PC-3 (cell line): ENCODE results near the gene FHAD1.

Experiments
- CTCF ChIP-seq: fragments of 300-600 bp; sonication (generic); conservative IDR thresholded peaks from 2 replicates; pipeline ENCODE4 v1.5.1; 2017; ENCODE audit warnings: antibody characterized with exemption, low read depth, mild to moderate bottlenecking, low read length
- EZH2phosphoT487 ChIP-seq: fragments of 300-600 bp; sonication (generic); IDR thresholded peaks from 2 replicates; pipeline ENCODE4 v1.6.1; 2018; ENCODE audit warnings: mild to moderate bottlenecking, antibody characterized with exemption, low read length, borderline replicate concordance

GRCh38 chr1:15311122-15311822, 64.2 kb downstream of the FHAD1 start:
- TF ChIP-seq CTCF (no peak), EZH2phosphoT487 (no peak)
